HepG2 (cell line): ENCODE measurements around the gene OR11H6. TPM values are rescaled to one million over a fixed set of nuclear protein-coding genes. Genes with fewer than 3 reads are reported as not detected.

Experiments used
- ATAC-seq: fragments of 200-7000 bp; cut with Tn5 transposase; 3 replicates; pipeline ENCODE4 v1.9.1; 2020; ENCODE audit warnings: mild to moderate bottlenecking, moderate library complexity
- BruUV-seq: library from RNA; stranded (reverse); fragments of 400-500 nt; replicated peaks from 2 replicates; lab custom pipeline; 2021; lab: Mats Ljungman, UMichigan
- CTCF ChIA-PET: fragments of 300-600 bp; formaldehyde crosslinking; extraction: SDS; loops from one replicate; lab custom pipeline; 2021; ENCODE audit warnings: low total read pairs, inconsistent platforms, low intra/inter-chr PET ratio; lab: Yijun Ruan, JAX
- POLR2A ChIA-PET: fragments of 350-600 bp; sonication (Branson Sonifier 250); formaldehyde crosslinking; loops from one replicate; lab custom pipeline; 2020; ENCODE audit warnings: antibody characterized with exemption, inconsistent platforms; lab: Yijun Ruan, JAX
- DNase-seq: peaks from one replicate; pipeline ENCODE4 v3.0.0-alpha.2; 2015; ENCODE audit warnings: low spot score
- FAIRE-seq: peaks from 3 replicates; lab custom pipeline; 2011; peaks lifted over from hg19 to GRCh38; lab: Jason Lieb, UNC
- H2AFZ ChIP-seq: one replicate; pipeline ENCODE4 v1.6.1; 2011; ENCODE audit warnings: low read length, inconsistent platforms
- H3K27ac ChIP-seq: fragments of 300-600 bp; 3 replicates; pipeline ENCODE4 v1.8.0; 2011; ENCODE audit warnings: mixed run types, mild to moderate bottlenecking, mixed read lengths, low read length, inconsistent platforms; ENCODE audit not compliant: insufficient read depth; ENCODE audit errors: extremely low read length
- H3K27me3 ChIP-seq, 2 experiments: fragments of 200-600 bp in 1 of 2; 2 replicates in 1 of 2; 3 replicates in 1 of 2; pipeline versions ENCODE4 v1.6.0 to v1.8.0; 2011; ENCODE audit warnings: low read length in 2 of 2, mild to moderate bottlenecking in 2 of 2, moderate library complexity in 2 of 2, inconsistent platforms in 1 of 2; ENCODE audit not compliant: insufficient read depth in 2 of 2, control insufficient read depth in 1 of 2
- H3K36me3 ChIP-seq, 2 experiments: fragments of 200-600 bp in 1 of 2; replicated peaks in 1 of 2; 2 replicates in 1 of 2; 3 replicates in 1 of 2; pipeline versions ENCODE4 v1.5.1 to v1.8.0; 2011; ENCODE audit warnings: low read length in 2 of 2, inconsistent platforms in 1 of 2; ENCODE audit not compliant: insufficient read depth in 2 of 2, control insufficient read depth in 1 of 2
- H3K4me1 ChIP-seq: 2 replicates; pipeline ENCODE4 v1.5.1; 2012; ENCODE audit warnings: low read length, inconsistent platforms; ENCODE audit not compliant: insufficient read depth
- H3K4me2 ChIP-seq: 2 replicates; pipeline ENCODE4 v1.6.0; 2011; ENCODE audit warnings: low read depth, low read length, inconsistent platforms
- H3K4me3 ChIP-seq, 3 experiments: fragments of 200-600 bp in 1 of 3; sonication (generic), shearing (Covaris generic) in 1 of 3; replicated peaks in 1 of 3; 2 replicates each; pipeline ENCODE4 v1.5.1; 2011 to 2016; ENCODE audit warnings: low read length in 3 of 3, inconsistent platforms in 2 of 3, low read depth in 2 of 3, mild to moderate bottlenecking in 2 of 3, control low read depth in 1 of 3, mixed read lengths in 1 of 3; ENCODE audit not compliant: insufficient read depth in 1 of 3
- H3K79me2 ChIP-seq: one replicate; pipeline ENCODE4 v1.6.1; 2011; ENCODE audit warnings: low read length, inconsistent platforms; ENCODE audit not compliant: insufficient read depth
- H3K9ac ChIP-seq: 2 replicates; pipeline ENCODE4 v1.6.0; 2011; ENCODE audit warnings: mild to moderate bottlenecking, low read depth, low read length, inconsistent platforms; ENCODE audit not compliant: insufficient read depth
- H3K9me3 ChIP-seq: 2 replicates; pipeline ENCODE4 v1.5.1; 2012; ENCODE audit warnings: mild to moderate bottlenecking, low read length
- H4K20me1 ChIP-seq: 2 replicates; pipeline ENCODE4 v1.6.0; 2011; ENCODE audit warnings: inconsistent platforms, mild to moderate bottlenecking, low read length, moderate library complexity; ENCODE audit not compliant: insufficient read depth
- BCL6 ChIP-seq: IDR thresholded peaks from 2 replicates; pipeline ENCODE4 v1.6.1; 2016; ENCODE audit warnings: missing genetic modification reagents, missing compliant biosample characterization
- FLYWCH1 ChIP-seq: sonication (generic); formaldehyde crosslinking; IDR thresholded peaks from 2 replicates; pipeline ENCODE4 v1.8.1; 2023; ENCODE audit warnings: mild to moderate bottlenecking, missing genetic modification reagents
- KLF12 ChIP-seq: sonication (generic); formaldehyde crosslinking; IDR thresholded peaks from 2 replicates; pipeline ENCODE4 v1.4.0; 2020; ENCODE audit warnings: missing genetic modification reagents, borderline replicate concordance
- SMAD1 ChIP-seq: sonication (generic); formaldehyde crosslinking; IDR thresholded peaks from 2 replicates; pipeline ENCODE4 v1.4.0; 2020; ENCODE audit warnings: missing genetic modification reagents, low read depth, mild to moderate bottlenecking, borderline replicate concordance
- SRF ChIP-seq: IDR thresholded peaks from 2 replicates; pipeline ENCODE4 v1.6.1; 2011; ENCODE audit warnings: mild to moderate bottlenecking, low read depth, low read length, moderate library complexity
- SYNCRIP ChIP-seq: fragments of 200-400 bp; formaldehyde crosslinking; IDR thresholded peaks from 2 replicates; pipeline ENCODE4 v1.6.1; 2018; ENCODE audit warnings: mild to moderate bottlenecking, low read depth, low read length; ENCODE audit not compliant: insufficient read depth
- ZNF24 ChIP-seq: fragments of 450-650 bp; IDR thresholded peaks from 2 replicates; pipeline ENCODE4 v1.6.1; 2017; ENCODE audit warnings: antibody characterized with exemption, mild to moderate bottlenecking
- ZNF430 ChIP-seq: sonication (generic); formaldehyde crosslinking; IDR thresholded peaks from 2 replicates; pipeline ENCODE4 v1.9.0; 2021; ENCODE audit warnings: mild to moderate bottlenecking, missing genetic modification reagents
- ZNF546 ChIP-seq: sonication (generic); formaldehyde crosslinking; conservative IDR thresholded peaks from 2 replicates; pipeline ENCODE4 v1.8.1; 2023; ENCODE audit warnings: mild to moderate bottlenecking, missing genetic modification reagents
- ZNF562 ChIP-seq: sonication (generic); formaldehyde crosslinking; IDR thresholded peaks from 2 replicates; pipeline ENCODE4 v1.8.0; 2022; ENCODE audit warnings: missing genetic modification reagents, borderline replicate concordance
- ZNF616 ChIP-seq: sonication (generic); formaldehyde crosslinking; IDR thresholded peaks from 2 replicates; pipeline ENCODE4 v1.5.0; 2020; ENCODE audit warnings: low read depth, mild to moderate bottlenecking, missing genetic modification reagents
- ZNF777 ChIP-seq: sonication (generic); formaldehyde crosslinking; IDR thresholded peaks from 2 replicates; pipeline ENCODE4 v1.4.0; 2020; ENCODE audit warnings: missing genetic modification reagents
- WGBS: methylation state at CpG from one replicate; pipeline ENCODE4 v1.1.6; 2017; ENCODE audit warnings: low lambda C conversion rate; 5-methylcytosine and 5-hydroxymethylcytosine counted together
- in situ Hi-C: cut with HindIII; loops from 2 replicates; pipeline ENCODE4 v1.10.0; 2017; ENCODE audit warnings: low pct_unique_long_range_greater_than_20kb; ENCODE audit not compliant: extremely low pct_ligation_motif_present
- intact Hi-C: fragments of 100-400 bp; cut with micrococcal nuclease; formaldehyde crosslinking; loops from one replicate; pipeline ENCODE4 v1.10.0; 2022; ENCODE audit not compliant: unreplicated experiment
- polyA plus RNA-seq, 8 experiments: library from polyadenylated mRNA; depleted of rRNA in 3 of 8; stranded (reverse) in 7 of 8; unstranded in 1 of 8; fragments of >200 nt; fragmentation: Illumina TruSeq in 4 of 8; extraction: Trizol in 4 of 8; gene quantifications; 2 replicates each; pipeline versions ENCODE4 v1.2.1 to v1.2.3, GENCODE V29; 2011 to 2016; ENCODE audit warnings: low read depth in 4 of 8, missing spikeins in 1 of 8, mixed read lengths in 1 of 8; ENCODE audit not compliant: insufficient read depth in 1 of 8
- total RNA-seq, 5 experiments: library from RNA; depleted of rRNA; stranded (reverse); fragments of >200 nt; fragmentation: Illumina TruSeq; extraction: Trizol; gene quantifications; 2 replicates each; pipeline ENCODE4 v1.2.3, GENCODE V29; 2016; ENCODE audit warnings: low read depth in 1 of 5
- TF ChIP-seq, protein P1 (sequence below): sonication (generic); formaldehyde crosslinking; IDR thresholded peaks from 2 replicates; pipeline ENCODE4 v1.4.0; 2020; ENCODE audit warnings: missing genetic modification reagents, borderline replicate concordance
- TF ChIP-seq, protein P2 (sequence below): sonication (generic); formaldehyde crosslinking; IDR thresholded peaks from 2 replicates; pipeline ENCODE4 v1.4.0; 2020; ENCODE audit warnings: missing genetic modification reagents

OR11H6 gene
- total and polyA plus RNA-seq, 2 of the 13 experiments (the other 11 are each of a cell fraction or from before 2014, with no cell fraction given): not detected

DNA sequence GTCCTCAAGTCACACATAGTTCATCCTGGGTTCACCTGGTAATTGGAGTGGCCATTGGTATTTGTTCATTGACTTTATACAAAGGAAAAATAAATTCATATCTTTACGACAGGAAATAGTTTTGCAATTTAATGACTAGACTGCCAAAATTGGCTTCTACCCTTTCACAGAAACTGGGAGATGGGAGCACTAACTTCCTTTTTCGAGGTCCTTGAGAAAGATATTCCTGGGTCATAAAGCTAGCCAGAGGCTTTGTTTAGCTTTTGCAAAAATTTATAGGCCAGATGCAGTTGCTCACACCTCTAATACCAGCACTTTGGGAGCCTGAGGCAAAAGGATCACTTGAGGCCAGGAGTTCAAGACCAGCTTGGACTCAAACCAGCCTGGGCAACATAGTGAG, 43.0 kb upstream of the OR11H6 start:
- H3K4me1 ChIP-seq: no peaks in the 10 kb centered on the region
- no peak overlapping the region for H3K27ac ChIP-seq
- H3K79me2 ChIP-seq: no peaks in the 10 kb centered on the region
- ChIA-PET CTCF (no interaction called here), POLR2A (no interaction called here)
- TF ChIP-seq ZNF777 (no peak), BCL6 (CRISPR knock-in tag) (no peak), SMAD1 (CRISPR knock-in tag) (no peak), ZNF430 (no peak), ZNF616 (no peak)
- ATAC-seq: no peak
- no peak for DNase-seq
- no TSS peak for BruUV-seq
- no peaks in the 10 kb centered on the region for H4K20me1 ChIP-seq
- in situ Hi-C loops (no loop called here), intact Hi-C loops (no loop called here)
- WGBS: 4% methylated on average over 2 of the region's 2 CpGs
- H3K4me2 ChIP-seq: no peak overlapping the region
- H3K9ac ChIP-seq: no peak overlapping the region
- no peak overlapping the region for H3K4me3 ChIP-seq
- no peaks in the 10 kb centered on the region for H3K9me3 ChIP-seq
- H2AFZ ChIP-seq: no peak overlapping the region
- no peaks in the 10 kb centered on the region for H3K36me3 ChIP-seq
- no peaks in the 10 kb centered on the region for H3K27me3 ChIP-seq
- no peak for FAIRE-seq

DNA sequence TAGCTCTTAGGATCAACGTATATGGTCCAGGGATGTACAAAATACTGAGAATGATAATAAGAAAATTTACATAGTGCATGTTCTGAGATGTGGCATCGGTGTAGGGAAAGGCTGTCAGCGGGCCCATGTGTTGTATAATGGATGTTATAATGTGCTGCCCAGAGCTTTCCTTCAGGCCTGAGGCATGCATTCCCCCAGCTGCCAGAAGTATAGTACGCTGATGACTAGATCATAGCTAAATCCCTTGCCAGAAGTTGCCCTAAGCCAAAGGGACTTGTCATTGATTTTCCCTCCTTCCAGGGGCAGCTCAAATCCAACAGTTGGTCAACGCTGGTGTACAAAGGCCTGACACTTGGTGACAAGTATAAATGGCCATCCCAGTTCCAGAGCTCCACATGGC, 39.3 kb upstream of the OR11H6 start:
- no peaks in the 10 kb centered on the region for H3K27me3 ChIP-seq
- H3K9ac ChIP-seq: no peak overlapping the region
- no peaks in the 10 kb centered on the region for H3K36me3 ChIP-seq
- CTCF ChIA-PET: no interaction called here
- no peaks in the 10 kb centered on the region for H3K9me3 ChIP-seq
- 0% methylated on average over 4 of the region's 5 CpGs for WGBS
- H3K79me2 ChIP-seq: no peaks in the 10 kb centered on the region
- H3K4me3 ChIP-seq: no peak overlapping the region
- intact Hi-C loops: no loop called here
- H2AFZ ChIP-seq: no peak overlapping the region
- no peak for FAIRE-seq
- BruUV-seq: no TSS peak
- no peak for DNase-seq
- H3K27ac ChIP-seq: no peak overlapping the region
- in situ Hi-C loops: no loop called here
- no peak overlapping the region for H3K4me2 ChIP-seq
- POLR2A ChIA-PET: no interaction called here
- H3K4me1 ChIP-seq: no peaks in the 10 kb centered on the region
- ATAC-seq: no peak
- H4K20me1 ChIP-seq: no peaks in the 10 kb centered on the region
- no peak for TF ChIP-seq ZNF562 (CRISPR knock-in tag)
- no peak for TF ChIP-seq SRF
- no peak for TF ChIP-seq KLF12 (CRISPR knock-in tag)
- TF ChIP-seq, protein P1, sequence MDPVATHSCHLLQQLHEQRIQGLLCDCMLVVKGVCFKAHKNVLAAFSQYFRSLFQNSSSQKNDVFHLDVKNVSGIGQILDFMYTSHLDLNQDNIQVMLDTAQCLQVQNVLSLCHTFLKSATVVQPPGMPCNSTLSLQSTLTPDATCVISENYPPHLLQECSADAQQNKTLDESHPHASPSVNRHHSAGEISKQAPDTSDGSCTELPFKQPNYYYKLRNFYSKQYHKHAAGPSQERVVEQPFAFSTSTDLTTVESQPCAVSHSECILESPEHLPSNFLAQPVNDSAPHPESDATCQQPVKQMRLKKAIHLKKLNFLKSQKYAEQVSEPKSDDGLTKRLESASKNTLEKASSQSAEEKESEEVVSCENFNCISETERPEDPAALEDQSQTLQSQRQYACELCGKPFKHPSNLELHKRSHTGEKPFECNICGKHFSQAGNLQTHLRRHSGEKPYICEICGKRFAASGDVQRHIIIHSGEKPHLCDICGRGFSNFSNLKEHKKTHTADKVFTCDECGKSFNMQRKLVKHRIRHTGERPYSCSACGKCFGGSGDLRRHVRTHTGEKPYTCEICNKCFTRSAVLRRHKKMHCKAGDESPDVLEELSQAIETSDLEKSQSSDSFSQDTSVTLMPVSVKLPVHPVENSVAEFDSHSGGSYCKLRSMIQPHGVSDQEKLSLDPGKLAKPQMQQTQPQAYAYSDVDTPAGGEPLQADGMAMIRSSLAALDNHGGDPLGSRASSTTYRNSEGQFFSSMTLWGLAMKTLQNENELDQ (CRISPR knock-in tag): no peak
- TF ChIP-seq, protein P2, sequence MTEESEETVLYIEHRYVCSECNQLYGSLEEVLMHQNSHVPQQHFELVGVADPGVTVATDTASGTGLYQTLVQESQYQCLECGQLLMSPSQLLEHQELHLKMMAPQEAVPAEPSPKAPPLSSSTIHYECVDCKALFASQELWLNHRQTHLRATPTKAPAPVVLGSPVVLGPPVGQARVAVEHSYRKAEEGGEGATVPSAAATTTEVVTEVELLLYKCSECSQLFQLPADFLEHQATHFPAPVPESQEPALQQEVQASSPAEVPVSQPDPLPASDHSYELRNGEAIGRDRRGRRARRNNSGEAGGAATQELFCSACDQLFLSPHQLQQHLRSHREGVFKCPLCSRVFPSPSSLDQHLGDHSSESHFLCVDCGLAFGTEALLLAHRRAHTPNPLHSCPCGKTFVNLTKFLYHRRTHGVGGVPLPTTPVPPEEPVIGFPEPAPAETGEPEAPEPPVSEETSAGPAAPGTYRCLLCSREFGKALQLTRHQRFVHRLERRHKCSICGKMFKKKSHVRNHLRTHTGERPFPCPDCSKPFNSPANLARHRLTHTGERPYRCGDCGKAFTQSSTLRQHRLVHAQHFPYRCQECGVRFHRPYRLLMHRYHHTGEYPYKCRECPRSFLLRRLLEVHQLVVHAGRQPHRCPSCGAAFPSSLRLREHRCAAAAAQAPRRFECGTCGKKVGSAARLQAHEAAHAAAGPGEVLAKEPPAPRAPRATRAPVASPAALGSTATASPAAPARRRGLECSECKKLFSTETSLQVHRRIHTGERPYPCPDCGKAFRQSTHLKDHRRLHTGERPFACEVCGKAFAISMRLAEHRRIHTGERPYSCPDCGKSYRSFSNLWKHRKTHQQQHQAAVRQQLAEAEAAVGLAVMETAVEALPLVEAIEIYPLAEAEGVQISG (CRISPR knock-in tag): no peak
- TF ChIP-seq ZNF546 (CRISPR knock-in tag): no peak
- no peak for TF ChIP-seq SYNCRIP
- no peak for TF ChIP-seq FLYWCH1
- no peak for TF ChIP-seq ZNF24
